Kidney epithelial cell (primary cell): ENCODE measurements around the gene AKAP10. TPM values are rescaled to one million over a fixed set of nuclear protein-coding genes. Genes with fewer than 3 reads are reported as not detected.

Experiments
- DNase-seq: peaks from one replicate; pipeline ENCODE4 v3.0.0-alpha.2; 2010; ENCODE audit warnings: low read depth
- H3K27me3 ChIP-seq: 2 replicates; pipeline ENCODE4 v1.6.0; 2011; ENCODE audit warnings: low read length; ENCODE audit not compliant: control insufficient read depth, insufficient read depth
- H3K36me3 ChIP-seq: 2 replicates; pipeline ENCODE4 v1.5.1; 2011; ENCODE audit warnings: low read length; ENCODE audit not compliant: control insufficient read depth, insufficient read depth
- H3K4me3 ChIP-seq: 2 replicates; pipeline ENCODE4 v1.5.1; 2011; ENCODE audit warnings: low read depth, mild to moderate bottlenecking, control low read depth, low read length
- total RNA-seq: library from RNA; depleted of rRNA; stranded (reverse); fragments of >200 nt; gene quantifications from 2 replicates; pipeline ENCODE4 v1.2.3, GENCODE V29; 2015
- TF ChIP-seq, protein P1 (sequence below): IDR thresholded peaks from 2 replicates; pipeline ENCODE4 v1.5.1; 2011; ENCODE audit warnings: mild to moderate bottlenecking, moderate library complexity, low read length, control low read depth, inconsistent platforms; ENCODE audit not compliant: insufficient read depth, poor library complexity, severe bottlenecking

AKAP10 gene
- total RNA-seq, 1 donor from 2014 or later, result 18.1 TPM

- Histone ChIP-seq H3K36me3 (no peaks in the 10 kb centered on the region), H3K27me3 (no peaks in the 10 kb centered on the region), H3K4me3 (no peak overlapping the region)
- TF ChIP-seq, protein P1, sequence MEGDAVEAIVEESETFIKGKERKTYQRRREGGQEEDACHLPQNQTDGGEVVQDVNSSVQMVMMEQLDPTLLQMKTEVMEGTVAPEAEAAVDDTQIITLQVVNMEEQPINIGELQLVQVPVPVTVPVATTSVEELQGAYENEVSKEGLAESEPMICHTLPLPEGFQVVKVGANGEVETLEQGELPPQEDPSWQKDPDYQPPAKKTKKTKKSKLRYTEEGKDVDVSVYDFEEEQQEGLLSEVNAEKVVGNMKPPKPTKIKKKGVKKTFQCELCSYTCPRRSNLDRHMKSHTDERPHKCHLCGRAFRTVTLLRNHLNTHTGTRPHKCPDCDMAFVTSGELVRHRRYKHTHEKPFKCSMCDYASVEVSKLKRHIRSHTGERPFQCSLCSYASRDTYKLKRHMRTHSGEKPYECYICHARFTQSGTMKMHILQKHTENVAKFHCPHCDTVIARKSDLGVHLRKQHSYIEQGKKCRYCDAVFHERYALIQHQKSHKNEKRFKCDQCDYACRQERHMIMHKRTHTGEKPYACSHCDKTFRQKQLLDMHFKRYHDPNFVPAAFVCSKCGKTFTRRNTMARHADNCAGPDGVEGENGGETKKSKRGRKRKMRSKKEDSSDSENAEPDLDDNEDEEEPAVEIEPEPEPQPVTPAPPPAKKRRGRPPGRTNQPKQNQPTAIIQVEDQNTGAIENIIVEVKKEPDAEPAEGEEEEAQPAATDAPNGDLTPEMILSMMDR, result no peak
- no peak for DNase-seq
Measured at GRCh38 chr17:19943599-19943998, 34.0 kb downstream of the AKAP10 start.

DNA sequence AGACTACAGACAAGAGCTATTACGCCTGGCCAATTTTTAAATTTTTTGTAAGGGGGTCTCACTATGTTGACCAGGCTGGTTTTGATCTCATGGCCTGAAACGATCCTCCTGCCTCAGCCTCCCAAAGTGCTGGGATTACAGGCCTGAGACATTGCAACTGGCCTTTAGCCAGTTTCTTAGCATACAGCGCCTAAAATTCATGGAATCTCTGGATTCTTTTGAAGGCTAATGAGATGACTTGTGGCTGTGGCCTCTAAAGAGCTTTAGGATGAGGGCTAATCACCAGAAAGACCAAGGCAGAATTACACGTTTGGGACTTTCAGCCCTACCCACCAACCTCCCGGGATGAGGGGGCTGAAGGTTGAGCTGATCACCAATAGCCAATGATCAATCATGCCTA lies 34.6 kb downstream of the AKAP10 start:
- Histone ChIP-seq H3K36me3 (no peaks in the 10 kb centered on the region), H3K4me3 (no peak overlapping the region), H3K27me3 (no peaks in the 10 kb centered on the region)
- no peak for DNase-seq
- TF ChIP-seq, protein P1, result no peak

DNA sequence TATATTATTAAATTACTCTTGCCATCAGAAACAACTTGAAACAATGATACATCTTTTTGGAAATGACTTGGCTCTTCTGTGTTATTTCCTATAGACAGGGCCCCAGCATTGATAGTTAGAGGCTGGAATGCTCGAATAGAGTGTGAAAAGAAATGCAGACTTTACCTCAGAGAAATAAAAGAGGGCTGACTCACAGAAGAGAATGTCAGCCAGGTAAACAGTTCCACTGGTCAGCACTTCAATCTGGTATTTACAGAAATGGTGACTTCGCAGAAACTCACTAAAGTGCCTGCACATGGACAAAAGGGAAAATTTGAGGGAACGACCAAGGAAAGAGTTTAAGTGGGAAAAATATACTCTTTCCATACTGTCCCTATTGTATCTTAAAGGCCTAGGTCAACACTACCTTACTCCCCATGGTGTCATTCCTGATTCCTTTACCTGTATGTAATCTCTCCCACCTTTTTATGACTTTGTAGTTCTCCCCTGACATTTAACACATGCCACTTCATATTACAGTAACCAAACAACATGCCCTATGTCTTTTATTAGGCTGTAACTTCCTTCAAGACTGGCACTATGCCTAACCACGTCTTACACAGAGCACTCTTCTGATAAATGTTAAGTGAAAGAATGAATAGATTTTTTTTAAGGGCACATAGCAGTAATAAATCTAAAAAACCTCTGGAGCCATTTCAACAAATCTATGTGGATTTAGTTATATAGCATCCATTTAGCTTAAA lies 36.7 kb downstream of the AKAP10 start:
- H3K36me3 ChIP-seq, result no peaks in the 10 kb centered on the region
- DNase-seq, result no peak

GRCh38 chr17:19939993-19940721 lies 37.5 kb downstream of the AKAP10 start:
- TF ChIP-seq, protein P1, result no peak
- H3K4me3 ChIP-seq, result no peak overlapping the region
- no peaks in the 10 kb centered on the region for H3K27me3 ChIP-seq
- H3K36me3 ChIP-seq, result no peaks in the 10 kb centered on the region
- no peak for DNase-seq

More for the DNA sequence above, 36.7 kb downstream of the AKAP10 start:
- Histone ChIP-seq H3K4me3 (no peak overlapping the region), H3K27me3 (no peaks in the 10 kb centered on the region)
- TF ChIP-seq, protein P1, result no peak

- H3K27me3 ChIP-seq, result no peaks in the 10 kb centered on the region
- no peaks in the 10 kb centered on the region for H3K36me3 ChIP-seq
- DNase-seq, result no peak
- H3K4me3 ChIP-seq, result no peak overlapping the region
- TF ChIP-seq, protein P1, result no peak
Measured at GRCh38 chr17:19938736-19939135, 38.9 kb downstream of the AKAP10 start.
